H1 (cell line): Measurements from ENCODE around the gene PPP1R13B.

Experiments
- CTCF ChIP-seq, 3 experiments: IDR thresholded peaks; 1 replicate in 2 of 3; 2 replicates in 1 of 3; pipeline versions ENCODE4 v1.5.1 to v1.6.1; 2011; ENCODE audit warnings: low read length in 3 of 3, mild to moderate bottlenecking in 3 of 3, inconsistent platforms in 2 of 3, low read depth in 1 of 3, moderate library complexity in 1 of 3; ENCODE audit not compliant: insufficient read depth in 1 of 3; ENCODE audit errors: control extremely low read depth in 1 of 3
- POLR2A ChIP-seq, 2 experiments: IDR thresholded peaks; 1 replicate in 1 of 2; 2 replicates in 1 of 2; pipeline ENCODE4 v1.6.1; 2011; ENCODE audit warnings: low read depth in 2 of 2, low read length in 2 of 2, mild to moderate bottlenecking in 2 of 2; ENCODE audit errors: control extremely low read depth in 1 of 2
- TF ChIP-seq, protein P1 (sequence below): IDR thresholded peaks from 2 replicates; pipeline ENCODE4 v1.6.1; 2011; ENCODE audit warnings: low read depth, mild to moderate bottlenecking, low read length; ENCODE audit not compliant: insufficient read depth

DNA sequence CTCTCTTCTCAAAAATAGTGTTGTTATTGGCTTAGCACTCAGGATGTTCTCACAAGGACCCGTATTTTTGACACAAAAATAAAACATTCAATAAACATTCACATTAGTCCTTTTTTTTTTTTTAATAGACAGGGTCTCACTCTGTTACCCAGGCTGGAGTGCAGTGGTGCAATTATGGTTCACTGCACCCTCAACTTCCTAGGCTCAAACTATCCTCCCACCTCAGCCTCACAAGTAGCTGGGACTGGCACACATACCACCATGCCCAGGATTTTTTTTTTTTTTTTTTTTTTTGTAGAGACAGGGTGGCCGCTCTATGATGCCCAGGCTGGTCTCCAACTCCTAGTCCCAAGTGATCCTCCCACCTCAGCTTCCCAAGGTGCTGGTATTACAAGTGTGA, 27.0 kb downstream of the PPP1R13B start:
- TF ChIP-seq CTCF (IDR thresholded peaks at IDR 0.05; ENCODE audit: control extremely low read depth in 1 of 3, insufficient read depth in 1 of 3, low read depth in 1 of 3, low read length in 3 of 3), result no peak
- TF ChIP-seq, protein P1, sequence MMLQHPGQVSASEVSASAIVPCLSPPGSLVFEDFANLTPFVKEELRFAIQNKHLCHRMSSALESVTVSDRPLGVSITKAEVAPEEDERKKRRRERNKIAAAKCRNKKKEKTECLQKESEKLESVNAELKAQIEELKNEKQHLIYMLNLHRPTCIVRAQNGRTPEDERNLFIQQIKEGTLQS, result no peak
- TF ChIP-seq POLR2A (IDR thresholded peaks at IDR 0.05; ENCODE audit: control extremely low read depth in 1 of 2, low read depth in 2 of 2, low read length in 2 of 2), result no peak
